ENCODE results near the gene RSPO1. TPM values are rescaled to one million over a fixed set of nuclear protein-coding genes. Genes with fewer than 3 reads are reported as not detected.

The RSPO1 gene
- polyA plus RNA-seq, 2 of the 4 experiments (the other 2 are of a cell fraction), result 0.12 TPM; not detected in 1

DNA sequence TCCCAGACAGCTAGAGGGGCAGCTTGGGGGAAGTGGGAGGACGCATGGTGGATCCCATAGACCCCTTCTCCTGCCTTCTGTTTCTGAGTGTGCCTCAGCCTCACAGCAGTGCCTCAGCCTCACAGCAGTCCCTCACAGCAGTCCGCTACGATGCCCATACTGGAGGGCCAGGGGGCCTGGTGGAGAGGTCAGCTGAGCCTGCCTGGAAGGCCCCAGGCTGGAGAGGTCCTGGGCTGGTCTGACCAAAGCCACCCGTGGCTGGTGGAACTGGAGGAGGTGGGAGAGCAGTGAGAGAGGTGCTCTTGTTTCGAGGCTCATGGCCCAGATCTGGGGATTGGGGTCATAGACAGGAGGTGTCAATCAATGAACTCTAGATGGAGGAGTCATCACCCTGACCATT lies 16.0 kb upstream of the RSPO1 start:
- no peak overlapping the region for H3K27ac ChIP-seq
- no peak for TF ChIP-seq CHD4 (IDR thresholded peaks at IDR 0.05; ENCODE audit: borderline replicate concordance)
- no peak for TF ChIP-seq ZSCAN20 (CRISPR knock-in tag; IDR thresholded peaks at IDR 0.05)
- TF ChIP-seq ZC3H11A (IDR thresholded peaks at IDR 0.05), result no peak
- TF ChIP-seq ELK1 (IDR thresholded peaks at IDR 0.05; ENCODE audit: low read depth, low read length), result no peak
- no peak for TF ChIP-seq HEYL (CRISPR knock-in tag; IDR thresholded peaks at IDR 0.05)
- no peak for TF ChIP-seq HES2 (IDR thresholded peaks at IDR 0.05)
- TF ChIP-seq POLR2AphosphoS2 (conservative IDR thresholded peaks at IDR 0.05; ENCODE audit: low read length), result no peak
- TF ChIP-seq FOSL2 (IDR thresholded peaks at IDR 0.05), result no peak
- TF ChIP-seq FOSL2 (CRISPR knock-in tag; IDR thresholded peaks at IDR 0.05), result no peak
- no peak for TF ChIP-seq ZNF302 (CRISPR knock-in tag; IDR thresholded peaks at IDR 0.05)
- TF ChIP-seq RNF2 (IDR thresholded peaks at IDR 0.05; ENCODE audit: borderline replicate concordance, low read depth), result no peak
- TF ChIP-seq ESRRA (IDR thresholded peaks at IDR 0.05; ENCODE audit: borderline replicate concordance, low read length), result no peak
- no peak for TF ChIP-seq KDM5A (IDR thresholded peaks at IDR 0.05)
- no peak for TF ChIP-seq POLR2A (IDR thresholded peaks at IDR 0.05; ENCODE audit: low read length)
- TF ChIP-seq CTCF (IDR thresholded peaks at IDR 0.05), result no peak
- H3K4me1 ChIP-seq, result no peaks in the 10 kb centered on the region
- ChIA-PET POLR2A (no interaction called here), CTCF (interaction anchor here (1.3 kb wide), 1 partner anchor 13 kb away, joined by 3 read pairs; no protein-coding TSS in a partner anchor)
- 19% methylated on average over 3 of the region's 5 CpGs for WGBS (ENCODE audit: missing lambda C conversion rate)
- ATAC-seq (no peak), DNase-seq (ENCODE audit: low read depth in 1 of 2, low spot score in 1 of 2) (no peak), FAIRE-seq (no peak)
- H3K4me3 ChIP-seq, result no peak overlapping the region
- no peak overlapping the region for H3K4me2 ChIP-seq
- no peaks in the 10 kb centered on the region for H3K9me3 ChIP-seq

- CTCF ChIA-PET, result interaction anchor here (1.3 kb wide), 1 partner anchor 14 kb away, joined by 3 read pairs; no protein-coding TSS in a partner anchor
- no peaks in the 10 kb centered on the region for H3K4me1 ChIP-seq
- FAIRE-seq, result no peak
- no peak for DNase-seq (ENCODE audit: low read depth in 1 of 2, low spot score in 1 of 2)
- H3K4me2 ChIP-seq, result no peak overlapping the region
- no peak for ATAC-seq
- 56% methylated on average over 3 of the region's 5 CpGs for WGBS (ENCODE audit: missing lambda C conversion rate)
- no peaks in the 10 kb centered on the region for H3K9me3 ChIP-seq
- no peak overlapping the region for H3K4me3 ChIP-seq
- POLR2A ChIA-PET, result no interaction called here
- H3K27ac ChIP-seq, result no peak overlapping the region
- TF ChIP-seq KDM1A (IDR thresholded peaks at IDR 0.05; ENCODE audit: low read depth) (no peak), ELK1 (IDR thresholded peaks at IDR 0.05; ENCODE audit: low read depth, low read length) (no peak), KDM5A (IDR thresholded peaks at IDR 0.05) (no peak), NR3C1 (IDR thresholded peaks at IDR 0.05) (no peak), GATA3 (IDR thresholded peaks at IDR 0.05; ENCODE audit: borderline replicate concordance) (no peak), SREBF2 (IDR thresholded peaks at IDR 0.05) (no peak), CHD2 (IDR thresholded peaks at IDR 0.05; ENCODE audit: low read length, partially characterized antibody) (no peak), PHF8 (IDR thresholded peaks at IDR 0.05; ENCODE audit: borderline replicate concordance, low read depth) (no peak), CEBPB (IDR thresholded peaks at IDR 0.05) (no peak), HEYL (CRISPR knock-in tag; IDR thresholded peaks at IDR 0.05) (no peak), ESRRA (IDR thresholded peaks at IDR 0.05; ENCODE audit: borderline replicate concordance, low read length) (no peak), HES2 (IDR thresholded peaks at IDR 0.05) (no peak), HDAC2 (IDR thresholded peaks at IDR 0.05) (no peak), NFE2L2 (conservative IDR thresholded peaks at IDR 0.05; ENCODE audit: low read length) (no peak), CTCF (IDR thresholded peaks at IDR 0.05) (no peak), CBX2 (IDR thresholded peaks at IDR 0.05; ENCODE audit: borderline replicate concordance, low read depth) (no peak), FOXS1 (CRISPR knock-in tag; IDR thresholded peaks at IDR 0.05) (no peak), E2F6 (IDR thresholded peaks at IDR 0.05; ENCODE audit: borderline replicate concordance, low read depth) (no peak), HOXA7 (CRISPR knock-in tag; IDR thresholded peaks at IDR 0.05) (no peak)
- TF ChIP-seq, protein P1, sequence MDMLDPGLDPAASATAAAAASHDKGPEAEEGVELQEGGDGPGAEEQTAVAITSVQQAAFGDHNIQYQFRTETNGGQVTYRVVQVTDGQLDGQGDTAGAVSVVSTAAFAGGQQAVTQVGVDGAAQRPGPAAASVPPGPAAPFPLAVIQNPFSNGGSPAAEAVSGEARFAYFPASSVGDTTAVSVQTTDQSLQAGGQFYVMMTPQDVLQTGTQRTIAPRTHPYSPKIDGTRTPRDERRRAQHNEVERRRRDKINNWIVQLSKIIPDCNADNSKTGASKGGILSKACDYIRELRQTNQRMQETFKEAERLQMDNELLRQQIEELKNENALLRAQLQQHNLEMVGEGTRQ (IDR thresholded peaks at IDR 0.05), result no peak
These were observed 15.5 kb upstream of the RSPO1 start for GRCh38 chr1:37650173-37650572.
